Measurements from ENCODE around the gene ACAA1.
A peak's percentile ranks its signal among the peaks of the same experiment; 100 is the strongest.
"Not testable (repeated sequence)": the region's sequence is repeated elsewhere in the genome, so short reads cannot be mapped to it uniquely, and the experiment has no call there.

The ACAA1 gene

GRCh38 chr3:38136777-38137614 is at the start of gene ACAA1:
ACAA1 (minus strand) TSS chr3:38137127; CDS start chr3:38137035, 92 bp downstream.
- DNase-seq: peak; percentile 97

GRCh38 chr3:38177181-38177580 is 40.3 kb upstream of the ACAA1 start:
- DNase-seq: no peak

GRCh38 chr3:38173834-38174418 is 37.0 kb upstream of the ACAA1 start:
- DNase-seq: no peak

- DNase-seq: no peak
These were observed 34.7 kb upstream of the ACAA1 start for GRCh38 chr3:38171622-38172021.

GRCh38 chr3:38170722-38171121 is 33.8 kb upstream of the ACAA1 start:
- no peak for DNase-seq

GRCh38 chr3:38169027-38169317 is 32.0 kb upstream of the ACAA1 start:
- DNase-seq: no peak

GRCh38 chr3:38168151-38169026 is 31.5 kb upstream of the ACAA1 start:
- no peak for DNase-seq

GRCh38 chr3:38167591-38167990 is 30.7 kb upstream of the ACAA1 start:
- DNase-seq: no peak

GRCh38 chr3:38165722-38166387 is 28.9 kb upstream of the ACAA1 start:
- DNase-seq: no peak

GRCh38 chr3:38164952-38165721 is 28.2 kb upstream of the ACAA1 start, which contains the start of gene OXSR1:
OXSR1 (plus strand) TSS chr3:38165537; CDS start chr3:38165877, 340 bp downstream.
- peak; percentile 95 for DNase-seq

- DNase-seq: no peak
These were observed 27.7 kb upstream of the ACAA1 start for GRCh38 chr3:38164643-38164951.

GRCh38 chr3:38163841-38164642 is 27.1 kb upstream of the ACAA1 start:
- no peak for DNase-seq

- DNase-seq: no peak
These were observed 26.4 kb upstream of the ACAA1 start for GRCh38 chr3:38163117-38163840.

GRCh38 chr3:38160704-38161103 is 23.8 kb upstream of the ACAA1 start:
- DNase-seq: not testable (repeated sequence)

- DNase-seq: no peak
These were observed 21.5 kb upstream of the ACAA1 start for GRCh38 chr3:38158472-38158871.

- no peak for DNase-seq
These were observed 20.7 kb upstream of the ACAA1 start for GRCh38 chr3:38157595-38157994.

- no peak for DNase-seq
These were observed 20.2 kb upstream of the ACAA1 start for GRCh38 chr3:38157117-38157516.

GRCh38 chr3:38155825-38156224 is 18.9 kb upstream of the ACAA1 start:
- no peak for DNase-seq

GRCh38 chr3:38154625-38155255 is 17.8 kb upstream of the ACAA1 start:
- DNase-seq: no peak

- DNase-seq: no peak
These were observed 17.1 kb upstream of the ACAA1 start for GRCh38 chr3:38154033-38154494.

Measured in NCI-H1105 (cell line).